GM04504 (cell line): Measurements from ENCODE around the gene LRSAM1.
"Not testable (repeated sequence)": the region's sequence is repeated elsewhere in the genome, so short reads cannot be mapped to it uniquely, and the experiment has no call there.

ENCODE experiments used
- DNase-seq: peaks from one replicate; pipeline ENCODE4 v3.0.0-alpha.2; 2012; ENCODE audit warnings: low read depth

Gene LRSAM1

GRCh38 chr9:127458921-127459320 lies 7.6 kb downstream of the LRSAM1 start:
- no peak for DNase-seq

GRCh38 chr9:127463382-127463781 lies 12.1 kb downstream of the LRSAM1 start:
- no peak for DNase-seq

- DNase-seq = no peak
Observed at GRCh38 chr9:127463911-127464310, 12.6 kb downstream of the LRSAM1 start.

- not testable (repeated sequence) for DNase-seq
Observed at GRCh38 chr9:127466407-127466917, 15.2 kb downstream of the LRSAM1 start.

- DNase-seq = no peak
Observed at GRCh38 chr9:127467621-127468020, 16.3 kb downstream of the LRSAM1 start.

GRCh38 chr9:127470662-127471061 lies 19.4 kb downstream of the LRSAM1 start:
- DNase-seq = no peak

- DNase-seq = no peak
Observed at GRCh38 chr9:127473501-127473900, 22.2 kb downstream of the LRSAM1 start.

GRCh38 chr9:127473932-127474331 lies 22.6 kb downstream of the LRSAM1 start:
- no peak for DNase-seq

GRCh38 chr9:127474592-127474991 lies 23.3 kb downstream of the LRSAM1 start:
- DNase-seq = no peak

GRCh38 chr9:127479507-127480081 lies 28.3 kb downstream of the LRSAM1 start:
- no peak for DNase-seq

- DNase-seq = no peak
Observed at GRCh38 chr9:127482662-127483061, 31.4 kb downstream of the LRSAM1 start.

GRCh38 chr9:127485995-127486394 lies 34.7 kb downstream of the LRSAM1 start:
- DNase-seq = no peak

GRCh38 chr9:127488946-127489345 lies 37.6 kb downstream of the LRSAM1 start:
- no peak for DNase-seq

GRCh38 chr9:127489471-127490115 lies 38.3 kb downstream of the LRSAM1 start:
- no peak for DNase-seq

GRCh38 chr9:127490535-127491230 lies 39.4 kb downstream of the LRSAM1 start:
- no peak for DNase-seq

GRCh38 chr9:127491516-127491915 lies 40.2 kb downstream of the LRSAM1 start:
- no peak for DNase-seq

- DNase-seq = no peak
Observed at GRCh38 chr9:127492616-127493015, 41.3 kb downstream of the LRSAM1 start.

- DNase-seq = no peak
Observed at GRCh38 chr9:127493592-127494303, 42.4 kb downstream of the LRSAM1 start.

GRCh38 chr9:127494304-127494702 lies 43.0 kb downstream of the LRSAM1 start:
- DNase-seq = no peak

- DNase-seq = no peak
Observed at GRCh38 chr9:127495884-127496555, 44.7 kb downstream of the LRSAM1 start.

- no peak for DNase-seq
Observed at GRCh38 chr9:127496974-127497373, 45.7 kb downstream of the LRSAM1 start.
